NCI-H187 (cell line): ENCODE measurements around the gene FUT4.
"Not testable (repeated sequence)": the region's sequence is repeated elsewhere in the genome, so short reads cannot be mapped to it uniquely, and the experiment has no call there.

ENCODE experiments used
- DNase-seq, 2 experiments: peaks; one replicate each; lab custom pipeline; 2025; lab: John Stamatoyannopoulos, UW

The FUT4 gene

DNA sequence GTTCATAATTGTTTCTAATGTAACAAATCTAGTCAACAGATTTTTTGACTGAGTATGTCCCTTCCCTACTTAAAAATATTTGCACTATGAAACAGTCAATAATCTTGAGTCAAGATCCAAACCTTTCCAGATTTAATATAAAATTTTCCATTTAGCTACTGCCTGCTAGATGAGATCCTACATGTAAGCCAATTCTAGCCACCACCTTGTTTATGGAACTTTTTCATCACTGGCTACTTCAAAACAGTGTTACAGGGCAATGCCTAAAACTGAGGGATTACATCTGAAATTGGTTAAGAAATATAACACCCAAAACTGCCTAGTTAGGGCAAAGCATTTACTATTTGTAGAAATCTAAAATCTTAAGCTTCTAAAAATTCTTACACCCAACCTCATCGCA is 10.5 kb upstream of the FUT4 start:
- DNase-seq, result no peak

DNA sequence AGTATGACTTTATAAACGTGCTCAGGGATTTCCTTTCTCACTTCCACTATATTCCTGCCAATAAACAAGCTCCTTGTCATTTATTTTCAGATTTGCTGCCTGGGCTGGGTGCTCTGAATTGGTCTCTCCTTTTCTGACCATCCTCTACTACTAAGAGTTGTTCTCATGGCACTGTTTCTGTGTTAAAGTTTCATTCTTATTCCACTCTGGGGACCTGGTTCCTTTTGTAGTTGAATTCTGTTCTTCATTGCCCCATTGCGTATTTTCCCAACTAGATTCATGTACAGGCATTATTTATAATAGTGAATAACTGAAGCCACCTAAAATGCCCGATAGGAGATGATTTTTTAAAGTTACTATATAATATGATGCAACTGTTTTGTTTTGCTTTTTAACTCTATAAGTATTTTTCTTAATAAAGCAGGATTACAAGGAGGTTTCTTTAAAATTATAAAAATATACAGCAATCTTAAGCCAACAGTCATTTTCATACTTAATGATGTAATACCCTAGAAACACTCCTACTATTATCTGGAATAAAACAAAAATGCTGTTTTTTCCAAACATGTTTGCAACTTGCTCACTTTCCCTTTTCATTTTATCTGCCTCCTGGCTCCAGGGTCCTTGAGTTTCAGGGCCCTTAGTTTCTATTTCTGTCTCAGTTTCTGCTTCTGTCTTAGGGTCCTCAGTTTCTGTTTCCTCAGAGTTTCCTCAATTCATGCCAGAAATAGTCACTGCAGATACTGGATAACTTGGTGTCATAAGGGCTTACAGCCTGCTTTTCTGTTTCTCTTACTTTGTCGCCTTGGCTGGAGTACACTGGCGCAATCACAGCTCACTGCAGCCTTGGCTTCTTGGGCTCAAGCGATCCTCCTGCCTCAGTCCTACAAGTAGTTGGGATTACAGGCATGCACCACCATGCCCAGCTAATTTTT is 9.8 kb upstream of the FUT4 start:
- DNase-seq, result no peak

DNA sequence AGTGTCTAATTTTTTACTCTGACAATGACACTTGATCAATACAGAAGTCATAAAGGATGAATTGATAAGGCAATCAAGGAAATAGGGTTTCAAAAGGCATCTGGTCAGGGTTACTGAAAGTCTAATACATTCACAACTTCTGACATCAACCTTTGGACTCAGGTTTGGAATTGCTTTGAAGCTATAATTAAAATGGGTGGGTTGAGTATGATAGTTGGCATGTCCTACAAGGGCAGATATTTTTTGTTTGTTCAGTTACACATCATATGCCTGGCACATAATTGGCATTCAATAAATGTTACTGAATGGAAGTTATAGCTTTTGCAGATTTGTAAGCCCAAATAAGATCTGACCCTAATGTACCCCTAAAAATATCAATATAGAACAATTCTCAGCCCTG is 7.3 kb upstream of the FUT4 start:
- DNase-seq, result no peak

- no peak for DNase-seq
Measured at GRCh38 chr11:94537031-94537600, 6.6 kb upstream of the FUT4 start.

- no peak for DNase-seq
Measured at GRCh38 chr11:94539420-94539819, 4.3 kb upstream of the FUT4 start.

DNA sequence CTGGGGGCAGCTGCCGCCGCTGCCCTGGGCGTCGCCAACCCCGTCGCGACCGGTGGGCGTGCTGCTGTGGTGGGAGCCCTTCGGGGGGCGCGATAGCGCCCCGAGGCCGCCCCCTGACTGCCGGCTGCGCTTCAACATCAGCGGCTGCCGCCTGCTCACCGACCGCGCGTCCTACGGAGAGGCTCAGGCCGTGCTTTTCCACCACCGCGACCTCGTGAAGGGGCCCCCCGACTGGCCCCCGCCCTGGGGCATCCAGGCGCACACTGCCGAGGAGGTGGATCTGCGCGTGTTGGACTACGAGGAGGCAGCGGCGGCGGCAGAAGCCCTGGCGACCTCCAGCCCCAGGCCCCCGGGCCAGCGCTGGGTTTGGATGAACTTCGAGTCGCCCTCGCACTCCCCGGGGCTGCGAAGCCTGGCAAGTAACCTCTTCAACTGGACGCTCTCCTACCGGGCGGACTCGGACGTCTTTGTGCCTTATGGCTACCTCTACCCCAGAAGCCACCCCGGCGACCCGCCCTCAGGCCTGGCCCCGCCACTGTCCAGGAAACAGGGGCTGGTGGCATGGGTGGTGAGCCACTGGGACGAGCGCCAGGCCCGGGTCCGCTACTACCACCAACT is 1.0 kb downstream of the FUT4 start:
- no peak for DNase-seq

DNA sequence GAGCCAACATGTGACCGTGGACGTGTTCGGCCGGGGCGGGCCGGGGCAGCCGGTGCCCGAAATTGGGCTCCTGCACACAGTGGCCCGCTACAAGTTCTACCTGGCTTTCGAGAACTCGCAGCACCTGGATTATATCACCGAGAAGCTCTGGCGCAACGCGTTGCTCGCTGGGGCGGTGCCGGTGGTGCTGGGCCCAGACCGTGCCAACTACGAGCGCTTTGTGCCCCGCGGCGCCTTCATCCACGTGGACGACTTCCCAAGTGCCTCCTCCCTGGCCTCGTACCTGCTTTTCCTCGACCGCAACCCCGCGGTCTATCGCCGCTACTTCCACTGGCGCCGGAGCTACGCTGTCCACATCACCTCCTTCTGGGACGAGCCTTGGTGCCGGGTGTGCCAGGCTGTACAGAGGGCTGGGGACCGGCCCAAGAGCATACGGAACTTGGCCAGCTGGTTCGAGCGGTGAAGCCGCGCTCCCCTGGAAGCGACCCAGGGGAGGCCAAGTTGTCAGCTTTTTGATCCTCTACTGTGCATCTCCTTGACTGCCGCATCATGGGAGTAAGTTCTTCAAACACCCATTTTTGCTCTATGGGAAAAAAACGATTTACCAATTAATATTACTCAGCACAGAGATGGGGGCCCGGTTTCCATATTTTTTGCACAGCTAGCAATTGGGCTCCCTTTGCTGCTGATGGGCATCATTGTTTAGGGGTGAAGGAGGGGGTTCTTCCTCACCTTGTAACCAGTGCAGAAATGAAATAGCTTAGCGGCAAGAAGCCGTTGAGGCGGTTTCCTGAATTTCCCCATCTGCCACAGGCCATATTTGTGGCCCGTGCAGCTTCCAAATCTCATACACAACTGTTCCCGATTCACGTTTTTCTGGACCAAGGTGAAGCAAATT is 1.8 kb downstream of the FUT4 start:
- DNase-seq, result no peak

DNA sequence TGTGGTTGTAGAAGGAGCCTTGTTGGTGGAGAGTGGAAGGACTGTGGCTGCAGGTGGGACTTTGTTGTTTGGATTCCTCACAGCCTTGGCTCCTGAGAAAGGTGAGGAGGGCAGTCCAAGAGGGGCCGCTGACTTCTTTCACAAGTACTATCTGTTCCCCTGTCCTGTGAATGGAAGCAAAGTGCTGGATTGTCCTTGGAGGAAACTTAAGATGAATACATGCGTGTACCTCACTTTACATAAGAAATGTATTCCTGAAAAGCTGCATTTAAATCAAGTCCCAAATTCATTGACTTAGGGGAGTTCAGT is 2.4 kb downstream of the FUT4 start:
- DNase-seq, result no peak

GRCh38 chr11:94546886-94547285 is 3.2 kb downstream of the FUT4 start:
- peak in 1 of 2 experiments; percentile 9 for DNase-seq

- no peak for DNase-seq
Measured at GRCh38 chr11:94549146-94549545, 5.4 kb downstream of the FUT4 start.

DNA sequence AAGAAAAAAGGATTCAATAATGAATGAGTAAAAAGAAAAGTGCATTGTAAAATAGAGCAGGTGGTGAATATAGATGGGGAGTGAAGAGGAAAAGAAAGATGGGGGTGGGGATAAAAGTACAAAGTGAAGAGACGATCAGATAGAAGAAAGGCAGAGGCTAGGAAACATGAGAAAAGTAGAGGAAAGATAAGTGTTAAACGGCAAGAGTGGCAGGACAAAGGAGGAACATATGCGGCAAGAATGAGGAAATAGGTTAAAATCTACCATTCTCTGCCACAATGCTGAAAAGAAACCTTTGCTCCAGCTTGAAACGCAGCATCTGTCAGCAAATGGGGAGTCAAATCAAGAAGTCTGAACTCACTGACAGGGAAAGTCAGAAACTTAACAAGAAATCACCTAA is 6.8 kb downstream of the FUT4 start:
- no peak for DNase-seq

- DNase-seq, result no peak
Measured at GRCh38 chr11:94553938-94554337, 10.2 kb downstream of the FUT4 start.

DNA sequence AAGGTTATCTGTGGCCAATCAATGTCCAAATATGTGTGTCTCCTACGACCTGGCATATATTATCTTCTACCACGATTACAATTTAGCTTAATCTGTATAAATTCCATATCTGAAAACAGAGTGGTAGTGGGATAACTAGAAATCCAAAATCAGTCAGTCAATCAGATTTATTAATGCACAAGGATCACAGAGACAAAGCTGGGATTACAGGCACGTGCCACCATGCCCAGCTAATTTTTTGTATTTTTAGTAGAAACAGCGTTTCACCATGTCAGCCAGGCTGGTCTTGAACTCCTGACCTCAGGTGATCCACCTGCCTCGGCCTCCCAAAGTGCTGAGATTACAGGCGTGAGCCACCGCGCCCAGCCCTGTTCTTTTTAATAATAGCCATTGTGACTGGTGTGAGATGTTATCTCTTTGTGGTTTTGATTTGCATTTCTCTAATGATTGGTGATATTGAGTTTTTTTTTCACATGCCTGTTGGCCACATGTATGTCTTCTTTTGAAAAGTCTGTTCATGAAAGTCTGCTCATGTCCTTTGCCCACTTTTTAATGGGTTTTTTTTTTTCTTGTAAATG is 12.1 kb downstream of the FUT4 start:
- not testable (repeated sequence) for DNase-seq

DNA sequence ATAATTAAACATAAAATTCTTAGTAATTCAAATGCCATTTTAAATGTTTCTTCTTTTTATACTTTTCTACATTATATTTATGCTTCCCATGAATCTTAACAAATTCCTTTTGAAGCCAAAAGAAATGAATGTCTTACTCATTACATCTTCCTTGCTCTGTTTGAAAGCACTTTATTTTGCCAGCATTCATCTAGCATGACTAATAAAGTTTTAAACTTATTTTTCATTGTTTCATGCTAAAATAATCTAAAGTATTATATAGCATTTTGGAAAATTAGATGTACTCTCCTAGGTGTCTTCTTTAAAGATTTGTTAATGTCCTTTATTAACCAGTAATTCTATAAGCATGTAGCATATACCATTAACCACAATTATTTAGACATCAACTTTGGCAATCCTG is 13.7 kb downstream of the FUT4 start:
- no peak for DNase-seq

DNA sequence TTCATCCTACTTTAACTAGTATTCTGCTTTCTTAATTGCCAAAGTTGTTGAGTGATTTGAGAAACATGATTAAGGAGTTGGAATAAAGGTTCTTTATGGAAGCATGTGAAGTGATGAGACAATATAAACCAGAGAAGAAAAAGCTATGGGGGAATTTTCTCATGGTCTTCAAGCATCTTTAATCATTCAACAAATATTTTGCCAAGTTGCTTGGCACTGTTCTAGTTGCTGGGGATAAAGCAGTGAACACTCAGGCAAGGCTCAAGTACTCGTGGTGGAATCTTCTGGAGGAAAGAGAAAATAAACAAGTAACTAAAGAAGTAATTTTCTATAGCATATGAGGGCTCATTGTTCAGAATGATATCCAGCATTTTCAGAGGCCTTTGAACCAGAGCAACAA is 14.3 kb downstream of the FUT4 start:
- no peak for DNase-seq

- DNase-seq, result no peak
Measured at GRCh38 chr11:94558468-94558867, 14.7 kb downstream of the FUT4 start.

DNA sequence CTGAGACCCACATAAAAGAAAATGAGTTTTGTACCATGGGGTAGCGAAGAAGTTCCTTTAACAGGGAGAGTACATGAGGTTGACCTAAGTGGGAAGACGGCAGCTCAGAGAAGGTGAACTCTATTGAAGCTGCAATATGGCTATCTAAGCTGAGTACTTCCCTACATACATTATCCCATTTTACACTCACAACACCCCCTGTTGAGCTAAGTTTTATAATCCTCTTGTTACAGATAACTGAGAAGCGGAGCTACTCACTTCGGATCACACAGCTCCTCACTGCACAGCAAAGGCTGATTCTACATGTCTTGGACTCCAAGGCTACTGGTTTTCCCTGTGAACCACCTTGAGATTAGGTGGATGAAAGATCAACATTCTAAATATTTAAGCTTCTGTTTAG is 15.2 kb downstream of the FUT4 start:
- no peak for DNase-seq

GRCh38 chr11:94559361-94559760 is 15.6 kb downstream of the FUT4 start:
- no peak for DNase-seq

DNA sequence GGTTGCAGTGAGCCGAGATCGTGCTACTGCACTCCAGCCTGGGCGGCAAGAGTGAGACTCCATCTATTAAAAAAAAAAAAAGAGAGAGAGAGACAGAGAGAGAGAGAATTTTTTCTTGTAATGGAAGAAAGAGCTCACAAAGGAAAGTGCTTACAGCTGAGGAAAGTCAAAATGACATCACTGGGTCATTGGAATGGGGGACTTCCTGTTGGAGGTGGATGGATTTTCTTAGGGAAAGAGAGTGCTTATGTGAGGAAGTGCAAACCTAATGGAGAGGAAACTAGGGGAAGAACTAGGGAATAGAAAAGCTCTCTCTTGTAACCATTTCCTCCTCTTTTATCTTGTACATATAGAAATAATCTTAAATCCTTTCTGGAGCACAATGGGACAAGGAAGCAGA is 17.1 kb downstream of the FUT4 start:
- DNase-seq, result no peak

DNA sequence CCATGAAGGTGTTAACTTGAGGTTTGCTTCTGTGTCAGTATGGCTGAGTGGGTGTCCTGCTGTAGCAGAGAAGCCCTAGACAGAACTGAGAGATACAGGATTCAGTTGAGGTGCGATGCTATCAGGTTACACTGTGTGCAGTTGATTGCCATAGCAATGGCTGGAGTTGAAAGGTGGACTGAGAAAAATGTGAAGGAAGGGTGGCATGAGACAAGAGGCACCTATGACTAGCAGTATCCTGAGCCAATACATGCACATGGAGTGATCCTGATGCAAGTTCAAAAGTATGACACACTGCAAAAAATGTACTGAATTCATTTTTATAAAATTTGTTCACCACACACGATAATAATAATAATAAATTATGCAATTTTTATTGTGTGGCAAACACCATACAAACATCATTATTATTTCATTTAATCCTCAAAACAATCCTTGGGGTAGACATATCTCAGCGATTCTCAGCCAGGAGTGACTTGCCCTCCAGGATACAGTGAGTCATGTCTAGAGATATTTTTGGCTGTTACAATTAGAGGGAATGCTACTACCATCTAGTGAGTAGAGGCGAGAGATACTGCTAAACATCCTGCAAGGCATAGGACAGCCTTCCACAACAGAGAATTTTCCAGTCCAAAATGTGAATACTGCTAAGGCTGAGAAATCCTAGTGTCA is 19.6 kb downstream of the FUT4 start:
- DNase-seq, result no peak

- no peak for DNase-seq
Measured at GRCh38 chr11:94563848-94564467, 20.2 kb downstream of the FUT4 start.
